SU-DHL-6 (cell line): ENCODE results near the gene SMIM10L1.

Source experiments
- H2AFZ ChIP-seq: fragments of 200-600 bp; sonication (generic); 2 replicates; pipeline ENCODE4 v1.6.1; 2014; ENCODE audit warnings: low read depth, mild to moderate bottlenecking, moderate library complexity, mixed read lengths, antibody characterized with exemption, low read length; ENCODE audit not compliant: severe bottlenecking
- H3F3A ChIP-seq: fragments of 200-600 bp; shearing (Covaris generic); 2 replicates; pipeline ENCODE4 v1.6.0; 2016; ENCODE audit warnings: antibody characterized with exemption, mild to moderate bottlenecking; ENCODE audit not compliant: insufficient read depth
- H3K27ac ChIP-seq: fragments of 200-600 bp; sonication (generic); 2 replicates; pipeline ENCODE4 v1.5.1; 2016; ENCODE audit warnings: low read depth, mild to moderate bottlenecking, low read length, moderate library complexity, mixed read lengths
- H3K27me3 ChIP-seq: fragments of 200-600 bp; sonication (generic), shearing (Covaris generic); 2 replicates; pipeline ENCODE4 v1.6.0; 2014; ENCODE audit warnings: mild to moderate bottlenecking, low read length
- H3K36me3 ChIP-seq: fragments of 200-600 bp; sonication (generic); 2 replicates; pipeline ENCODE4 v1.6.1; 2014; ENCODE audit warnings: mild to moderate bottlenecking, low read length, mixed read lengths
- H3K4me2 ChIP-seq: fragments of 300-600, 200-600 bp; shearing (Covaris generic), sonication (generic); 2 replicates; pipeline ENCODE4 v1.6.0; 2014; ENCODE audit warnings: low read length, low read depth, mild to moderate bottlenecking; ENCODE audit not compliant: poor library complexity, severe bottlenecking
- H3K4me3 ChIP-seq: fragments of 200-600 bp; sonication (generic); 2 replicates; pipeline ENCODE4 v1.5.1; 2014; ENCODE audit warnings: antibody characterized with exemption, low read length, mild to moderate bottlenecking, mixed read lengths; ENCODE audit not compliant: insufficient read depth, poor library complexity, severe bottlenecking
- H3K79me2 ChIP-seq: fragments of 200-600 bp; sonication (generic); 2 replicates; pipeline ENCODE4 v1.6.1; 2014; ENCODE audit warnings: mild to moderate bottlenecking, low read length, moderate library complexity; ENCODE audit not compliant: insufficient read depth
- H3K9ac ChIP-seq: fragments of 200-600 bp; sonication (generic); 2 replicates; pipeline ENCODE4 v1.7.0; 2014; ENCODE audit warnings: mild to moderate bottlenecking, low read length
- H3K9me2 ChIP-seq: fragments of 200-600 bp; sonication (generic); replicated peaks from 2 replicates; pipeline ENCODE4 v1.6.1; 2014; ENCODE audit warnings: low read length; ENCODE audit not compliant: insufficient read depth
- H3K9me3 ChIP-seq: fragments of 200-600 bp; sonication (generic); 2 replicates; pipeline ENCODE4 v1.6.1; 2014; ENCODE audit warnings: low read length, mixed read lengths; ENCODE audit not compliant: insufficient read depth
- H4K20me1 ChIP-seq: fragments of 200-600 bp; sonication (generic); 2 replicates; pipeline ENCODE4 v1.6.1; 2014; ENCODE audit warnings: low read depth, mild to moderate bottlenecking, antibody characterized with exemption, low read length, moderate library complexity, mixed read lengths
- EZH2phosphoT487 ChIP-seq: fragments of 200-600 bp; sonication (generic), shearing (Covaris generic); conservative IDR thresholded peaks from 2 replicates; pipeline ENCODE4 v1.6.1; 2018; ENCODE audit warnings: mild to moderate bottlenecking, antibody characterized with exemption, low read length, moderate library complexity, mixed read lengths
- TF ChIP-seq, protein P1 (sequence below): fragments of 200-600 bp; sonication (generic); IDR thresholded peaks from one replicate; pipeline ENCODE4 v1.5.1; 2017; ENCODE audit warnings: antibody characterized with exemption, mild to moderate bottlenecking, low read length, moderate library complexity; ENCODE audit not compliant: insufficient read depth, poor library complexity, severe bottlenecking

The SMIM10L1 gene

DNA sequence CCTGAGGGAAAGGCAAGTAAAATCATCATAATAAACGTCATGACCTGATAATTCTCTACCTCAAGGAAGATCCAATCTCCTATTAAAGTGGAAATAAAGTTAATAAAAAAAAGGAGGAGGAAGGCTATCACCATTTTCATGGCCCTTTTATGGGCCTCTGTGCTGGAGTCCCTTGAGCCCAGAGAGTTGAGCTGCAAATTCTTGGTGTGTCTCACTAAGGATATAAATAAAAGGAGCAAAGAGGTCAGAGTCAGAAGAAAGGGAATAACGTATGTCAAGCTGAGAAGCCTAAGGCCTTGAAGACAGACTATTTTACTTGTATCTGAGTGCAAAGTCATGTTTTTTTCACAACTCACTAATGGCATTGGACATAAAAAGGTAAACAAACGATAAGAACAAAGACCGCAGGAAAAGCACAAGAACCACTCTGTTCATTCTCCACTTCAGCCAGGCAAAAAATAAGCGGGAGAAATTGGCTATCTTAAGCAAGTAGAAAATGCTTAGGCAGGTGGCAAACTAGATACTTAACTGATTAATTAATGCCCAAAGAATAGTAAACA lies 12.0 kb upstream of the SMIM10L1 start:
- Histone ChIP-seq H3K4me3 (no peak overlapping the region), H2AFZ (no peak overlapping the region), H3K9me3 (no peaks in the 10 kb centered on the region), H3K36me3 (no peaks in the 10 kb centered on the region), H3K9ac (no peak overlapping the region), H3F3A (no peaks in the 10 kb centered on the region), H3K79me2 (peaks cover 57% of the 10 kb centered on the region), H4K20me1 (no peaks in the 10 kb centered on the region), H3K9me2 (no peaks in the 10 kb centered on the region), H3K27me3 (no peaks in the 10 kb centered on the region), H3K27ac (no peak overlapping the region), H3K4me2 (no peak overlapping the region)
- TF ChIP-seq, protein P1, sequence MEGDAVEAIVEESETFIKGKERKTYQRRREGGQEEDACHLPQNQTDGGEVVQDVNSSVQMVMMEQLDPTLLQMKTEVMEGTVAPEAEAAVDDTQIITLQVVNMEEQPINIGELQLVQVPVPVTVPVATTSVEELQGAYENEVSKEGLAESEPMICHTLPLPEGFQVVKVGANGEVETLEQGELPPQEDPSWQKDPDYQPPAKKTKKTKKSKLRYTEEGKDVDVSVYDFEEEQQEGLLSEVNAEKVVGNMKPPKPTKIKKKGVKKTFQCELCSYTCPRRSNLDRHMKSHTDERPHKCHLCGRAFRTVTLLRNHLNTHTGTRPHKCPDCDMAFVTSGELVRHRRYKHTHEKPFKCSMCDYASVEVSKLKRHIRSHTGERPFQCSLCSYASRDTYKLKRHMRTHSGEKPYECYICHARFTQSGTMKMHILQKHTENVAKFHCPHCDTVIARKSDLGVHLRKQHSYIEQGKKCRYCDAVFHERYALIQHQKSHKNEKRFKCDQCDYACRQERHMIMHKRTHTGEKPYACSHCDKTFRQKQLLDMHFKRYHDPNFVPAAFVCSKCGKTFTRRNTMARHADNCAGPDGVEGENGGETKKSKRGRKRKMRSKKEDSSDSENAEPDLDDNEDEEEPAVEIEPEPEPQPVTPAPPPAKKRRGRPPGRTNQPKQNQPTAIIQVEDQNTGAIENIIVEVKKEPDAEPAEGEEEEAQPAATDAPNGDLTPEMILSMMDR, result no peak
- no peak for TF ChIP-seq EZH2phosphoT487

DNA sequence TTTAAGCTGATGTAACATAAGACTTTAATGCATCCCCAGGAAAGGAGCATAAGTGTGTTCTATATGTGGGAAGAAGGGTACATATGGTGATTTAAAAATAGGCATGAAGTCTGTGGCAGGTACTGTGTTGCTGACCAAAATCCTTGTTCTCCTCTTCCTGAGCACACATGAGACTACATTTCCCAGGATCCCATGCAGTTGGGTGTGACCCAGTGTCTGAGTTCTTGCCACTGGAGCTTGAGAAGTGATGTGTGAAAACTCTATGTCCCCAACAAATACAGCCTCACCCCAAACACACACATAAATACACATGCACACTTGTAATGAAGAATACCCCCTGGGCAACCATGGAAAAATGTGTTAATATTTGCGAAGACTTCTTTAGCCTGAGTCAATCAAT lies 8.5 kb upstream of the SMIM10L1 start:
- Histone ChIP-seq H3K9me3 (no peaks in the 10 kb centered on the region), H3K9ac (no peak overlapping the region), H3F3A (no peaks in the 10 kb centered on the region), H3K4me2 (no peak overlapping the region), H3K4me3 (no peak overlapping the region), H3K36me3 (no peaks in the 10 kb centered on the region), H3K9me2 (no peaks in the 10 kb centered on the region), H3K79me2 (peaks cover 72% of the 10 kb centered on the region), H3K27me3 (no peaks in the 10 kb centered on the region), H3K27ac (no peak overlapping the region), H4K20me1 (no peaks in the 10 kb centered on the region), H2AFZ (no peak overlapping the region)
- TF ChIP-seq, protein P1, result no peak
- no peak for TF ChIP-seq EZH2phosphoT487

DNA sequence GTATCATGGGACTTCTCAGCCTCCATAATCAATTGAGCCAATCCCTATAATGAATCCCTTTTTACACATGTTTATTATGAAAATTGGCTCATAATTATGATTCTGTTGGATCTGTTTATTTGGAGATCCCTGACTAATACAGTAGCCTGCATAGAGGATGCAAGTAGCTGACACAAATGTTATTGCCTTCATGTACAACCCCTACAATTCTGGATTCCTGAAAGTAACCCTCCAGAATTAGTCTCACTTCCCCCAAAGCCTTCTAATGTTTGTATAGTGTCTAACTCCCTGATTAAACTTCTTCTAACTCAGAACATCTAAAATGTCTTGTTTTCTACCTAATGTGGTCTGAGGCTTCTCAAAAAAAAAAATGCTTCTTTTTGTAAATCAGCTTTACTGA lies 6.6 kb upstream of the SMIM10L1 start:
- Histone ChIP-seq H4K20me1 (no peaks in the 10 kb centered on the region), H3K9me3 (no peaks in the 10 kb centered on the region)

More for the DNA sequence above, 6.6 kb upstream of the SMIM10L1 start:
- Histone ChIP-seq H3K4me3 (no peak overlapping the region), H3K27me3 (no peaks in the 10 kb centered on the region), H3K27ac (no peak overlapping the region), H3F3A (no peaks in the 10 kb centered on the region), H3K9me2 (no peaks in the 10 kb centered on the region), H3K36me3 (no peaks in the 10 kb centered on the region), H2AFZ (no peak overlapping the region), H3K9ac (no peak overlapping the region), H3K4me2 (no peak overlapping the region), H3K79me2 (peaks cover 72% of the 10 kb centered on the region)
- no peak for TF ChIP-seq EZH2phosphoT487
- TF ChIP-seq, protein P1, result no peak
